Measurements from ENCODE around the gene PLCD1.
"Not testable (repeated sequence)": the region's sequence is repeated elsewhere in the genome, so short reads cannot be mapped to it uniquely, and the experiment has no call there.

The PLCD1 gene

DNA sequence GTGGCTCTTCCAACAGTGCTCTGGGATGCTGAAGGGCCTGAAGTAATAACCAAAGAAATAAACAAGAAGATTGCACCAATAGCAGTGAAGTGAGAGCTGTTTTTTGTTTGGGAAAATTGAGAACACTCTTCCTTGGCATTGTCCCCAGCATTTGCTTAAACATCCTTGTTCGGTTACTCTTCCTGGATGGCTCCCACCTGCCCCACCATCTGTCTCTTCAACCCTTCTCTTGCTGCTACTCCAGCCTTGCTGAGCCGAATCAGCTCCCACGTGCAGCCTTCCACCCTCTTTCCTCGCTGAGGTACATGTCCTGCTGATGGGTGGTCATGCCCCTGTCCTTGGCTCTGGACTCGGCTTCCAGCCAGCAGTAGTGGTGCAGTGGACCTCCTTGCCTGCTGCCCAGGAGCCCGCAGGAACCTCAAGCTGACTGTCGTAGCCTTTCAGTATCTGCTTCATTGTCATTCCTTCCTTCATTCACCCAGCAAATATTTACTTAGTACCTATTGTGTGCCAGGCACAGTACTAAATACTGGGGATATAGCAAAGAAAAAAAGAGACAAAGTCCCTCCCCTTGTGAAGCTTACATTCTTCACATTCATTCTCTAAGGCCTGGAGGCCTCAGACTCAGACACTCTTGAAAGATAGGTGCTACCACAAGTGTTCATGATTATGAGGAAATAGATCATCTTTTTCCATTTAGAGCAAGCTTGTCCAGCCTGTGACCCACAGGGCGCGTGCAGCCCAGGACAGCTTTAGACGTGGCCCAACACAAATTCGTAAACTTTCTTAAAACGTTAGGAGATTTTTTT is 56.0 kb downstream of the PLCD1 start:
- no peak for DNase-seq (ENCODE audit: low spot score)
- no peak overlapping the region for H3K4me3 ChIP-seq
- TF ChIP-seq, protein P1, sequence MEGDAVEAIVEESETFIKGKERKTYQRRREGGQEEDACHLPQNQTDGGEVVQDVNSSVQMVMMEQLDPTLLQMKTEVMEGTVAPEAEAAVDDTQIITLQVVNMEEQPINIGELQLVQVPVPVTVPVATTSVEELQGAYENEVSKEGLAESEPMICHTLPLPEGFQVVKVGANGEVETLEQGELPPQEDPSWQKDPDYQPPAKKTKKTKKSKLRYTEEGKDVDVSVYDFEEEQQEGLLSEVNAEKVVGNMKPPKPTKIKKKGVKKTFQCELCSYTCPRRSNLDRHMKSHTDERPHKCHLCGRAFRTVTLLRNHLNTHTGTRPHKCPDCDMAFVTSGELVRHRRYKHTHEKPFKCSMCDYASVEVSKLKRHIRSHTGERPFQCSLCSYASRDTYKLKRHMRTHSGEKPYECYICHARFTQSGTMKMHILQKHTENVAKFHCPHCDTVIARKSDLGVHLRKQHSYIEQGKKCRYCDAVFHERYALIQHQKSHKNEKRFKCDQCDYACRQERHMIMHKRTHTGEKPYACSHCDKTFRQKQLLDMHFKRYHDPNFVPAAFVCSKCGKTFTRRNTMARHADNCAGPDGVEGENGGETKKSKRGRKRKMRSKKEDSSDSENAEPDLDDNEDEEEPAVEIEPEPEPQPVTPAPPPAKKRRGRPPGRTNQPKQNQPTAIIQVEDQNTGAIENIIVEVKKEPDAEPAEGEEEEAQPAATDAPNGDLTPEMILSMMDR (IDR thresholded peaks at IDR 0.05), result no peak
- H3K27ac ChIP-seq, result no peak overlapping the region

DNA sequence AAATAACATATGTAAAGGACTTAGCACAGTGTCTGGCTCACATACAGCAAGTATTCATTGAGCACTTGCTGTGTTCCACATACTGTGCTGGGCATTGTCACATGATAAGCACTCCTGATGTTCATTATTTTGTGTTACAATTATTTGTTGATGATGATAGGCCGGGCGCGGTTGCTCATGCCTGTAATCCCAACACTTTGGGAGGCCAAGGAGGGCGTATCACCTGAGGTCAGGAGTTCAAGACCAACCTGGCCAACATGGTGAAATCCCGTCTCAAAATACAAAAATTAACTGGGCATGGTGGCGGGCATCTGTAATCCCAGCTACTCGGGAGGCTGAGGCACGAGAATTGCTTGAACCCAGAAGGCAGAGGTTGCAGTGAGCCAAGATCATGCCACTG is 57.4 kb downstream of the PLCD1 start:
- H3K27ac ChIP-seq; DNase-seq (ENCODE audit: low spot score); H3K4me3 ChIP-seq: not testable (repeated sequence)

DNA sequence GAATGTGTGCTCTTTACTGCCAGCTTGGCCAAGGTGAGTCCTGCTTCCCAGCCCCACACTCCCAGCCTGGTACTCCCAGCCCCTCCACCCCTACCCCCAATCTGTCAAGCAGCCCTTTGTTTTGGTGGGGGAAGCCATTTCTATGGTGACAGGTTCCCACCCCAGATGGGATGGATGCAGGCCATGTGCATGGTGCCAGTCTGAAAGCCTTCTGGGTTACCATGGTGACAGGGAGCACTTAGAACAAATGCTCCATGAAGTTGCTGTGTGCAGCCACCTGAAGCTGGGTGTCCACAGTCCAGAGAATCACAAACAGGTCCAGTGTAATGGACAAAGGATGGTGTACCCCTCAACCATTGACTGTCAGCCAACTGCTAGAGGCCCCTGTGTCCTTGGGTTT is 58.0 kb downstream of the PLCD1 start:
- no peak overlapping the region for H3K27ac ChIP-seq
- no peak for DNase-seq (ENCODE audit: low spot score)
- H3K4me3 ChIP-seq, result no peak overlapping the region
- TF ChIP-seq, protein P1 (IDR thresholded peaks at IDR 0.05), result no peak

DNA sequence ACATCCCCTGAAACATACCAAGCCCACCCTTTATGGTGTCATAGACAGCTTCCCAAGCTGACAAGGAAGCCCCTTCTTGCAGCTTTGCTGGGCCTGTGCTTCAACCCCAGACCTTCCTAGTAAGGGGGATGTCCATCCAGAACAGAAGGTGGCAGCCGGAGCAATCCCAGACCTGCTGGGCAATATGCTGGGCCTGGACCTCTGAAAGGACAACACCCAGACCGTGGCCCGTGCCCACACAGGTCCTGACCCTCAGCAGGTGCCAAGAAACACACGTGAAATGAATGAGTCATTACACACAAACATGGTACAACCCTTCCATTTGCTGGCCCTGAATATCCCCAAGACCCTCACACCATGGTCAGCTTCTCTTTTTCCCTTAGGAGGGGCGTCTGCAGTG is 58.6 kb downstream of the PLCD1 start:
- TF ChIP-seq, protein P1 (IDR thresholded peaks at IDR 0.05), result no peak
- no peak overlapping the region for H3K27ac ChIP-seq
- H3K4me3 ChIP-seq, result no peak overlapping the region
- no peak for DNase-seq (ENCODE audit: low spot score)

DNA sequence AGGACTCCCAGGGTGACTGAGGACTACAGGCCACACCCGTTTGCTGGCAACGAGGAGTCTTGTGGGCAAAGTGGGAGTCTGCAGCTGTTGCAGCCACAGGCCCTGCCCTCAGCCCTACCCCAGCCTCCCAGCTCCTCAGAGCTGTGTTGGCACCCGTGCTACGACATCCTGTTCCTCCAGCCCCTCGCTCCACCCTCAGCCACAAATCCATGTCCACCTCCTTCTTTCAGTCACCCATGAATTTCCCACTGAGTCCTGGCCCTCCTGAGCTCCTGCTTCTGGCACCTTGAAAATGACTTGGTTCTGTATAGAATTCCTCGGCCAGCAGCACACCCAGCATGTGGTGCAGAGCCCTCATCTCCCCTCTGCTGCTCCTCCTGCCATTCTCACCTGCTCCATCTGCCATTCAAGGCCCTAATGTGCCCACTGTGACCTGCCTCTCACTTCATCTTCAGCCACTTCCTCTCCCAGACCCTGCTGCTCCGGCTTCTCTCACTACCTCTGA is 59.8 kb downstream of the PLCD1 start:
- no peak overlapping the region for H3K4me3 ChIP-seq
- peak overlapping the region in 1 of 2 donors; percentile 51 for H3K27ac ChIP-seq
- TF ChIP-seq, protein P1 (IDR thresholded peaks at IDR 0.05), result no peak
- no peak for DNase-seq (ENCODE audit: low spot score)

DNA sequence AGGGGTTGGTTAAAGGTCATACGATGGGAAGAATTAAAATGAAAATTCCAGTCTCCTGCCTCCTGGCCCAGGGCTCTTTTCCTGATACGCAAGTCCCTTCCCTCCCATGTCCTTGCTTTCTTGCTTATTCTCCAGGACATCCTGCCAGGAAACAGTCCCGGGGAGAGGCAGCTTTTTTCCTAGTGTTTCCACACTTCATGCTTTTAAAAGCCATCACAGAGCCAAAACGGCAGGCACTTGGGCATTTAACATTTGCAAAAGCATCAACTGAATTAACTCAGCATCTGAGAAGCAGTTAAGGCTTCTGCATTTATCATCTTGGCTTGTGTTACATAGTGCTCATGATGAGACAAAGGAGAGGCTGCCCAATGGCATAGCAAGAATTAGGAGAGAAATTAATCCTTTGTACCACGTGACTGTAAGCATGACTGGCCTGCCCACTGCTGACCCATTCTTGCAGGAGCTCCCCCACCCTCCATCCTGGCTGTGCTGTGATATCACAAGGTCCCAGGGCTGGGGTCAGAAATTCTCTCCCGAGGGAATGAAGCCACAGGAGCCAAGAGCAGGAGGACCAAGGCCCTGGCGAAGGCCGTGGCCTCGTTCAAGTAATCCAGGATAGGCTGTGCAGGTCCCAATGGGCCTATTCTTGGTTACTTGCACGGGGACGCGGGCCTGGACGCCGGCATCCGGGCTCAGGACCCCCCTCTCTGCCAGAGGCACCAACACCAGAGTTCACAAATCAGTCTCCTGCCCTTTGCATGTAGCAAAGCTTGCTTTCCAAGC is 60.4 kb downstream of the PLCD1 start:
- H3K27ac ChIP-seq, result peak overlapping the region; percentile 25 to 51
- TF ChIP-seq, protein P1 (IDR thresholded peaks at IDR 0.05), result no peak
- no peak for DNase-seq (ENCODE audit: low spot score)
- H3K4me3 ChIP-seq, result no peak overlapping the region

DNA sequence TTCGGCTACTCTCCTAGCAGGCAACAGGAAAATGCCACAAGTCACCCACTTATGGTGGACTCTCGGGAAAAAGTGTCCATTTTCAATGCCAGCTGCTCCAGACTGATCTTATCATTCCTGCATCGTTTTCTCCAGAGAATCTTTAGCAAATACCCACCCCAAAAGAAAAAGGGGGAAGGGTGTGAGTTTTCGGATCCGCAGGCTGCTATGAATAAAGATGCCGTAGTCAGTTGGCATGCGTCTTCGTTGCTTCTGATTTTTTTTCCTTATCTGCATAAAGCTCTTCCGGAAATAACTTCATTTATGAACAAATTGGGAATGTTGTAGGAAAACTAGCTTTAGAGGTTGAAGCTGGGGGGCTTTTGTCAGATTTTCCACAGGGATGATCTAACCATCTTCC is 61.2 kb downstream of the PLCD1 start:
- DNase-seq (ENCODE audit: low spot score), result no peak
- no peak overlapping the region for H3K4me3 ChIP-seq
- TF ChIP-seq, protein P1 (IDR thresholded peaks at IDR 0.05), result no peak
- H3K27ac ChIP-seq, result peak overlapping the region; percentile 25 to 51
